G401.6 (cell line): ENCODE measurements around the gene STK11IP.
"Not testable (repeated sequence)": the region's sequence is repeated elsewhere in the genome, so short reads cannot be mapped to it uniquely, and the experiment has no call there.

Source experiments
- FAIRE-seq: peaks from 2 replicates; lab custom pipeline; 2012; peaks lifted over from hg19 to GRCh38; lab: Jason Lieb, UNC

The STK11IP gene

GRCh38 chr2:219636144-219636915 is 38.7 kb downstream of the STK11IP start:
- FAIRE-seq = no peak

- FAIRE-seq = no peak
Observed at GRCh38 chr2:219636941-219637841, 39.5 kb downstream of the STK11IP start.

- no peak for FAIRE-seq
Observed at GRCh38 chr2:219637842-219638185, 40.2 kb downstream of the STK11IP start.

- FAIRE-seq = no peak
Observed at GRCh38 chr2:219638217-219638947, 40.7 kb downstream of the STK11IP start.

GRCh38 chr2:219638948-219639755 is 41.5 kb downstream of the STK11IP start:
- FAIRE-seq = no peak

GRCh38 chr2:219641390-219642068 is 43.9 kb downstream of the STK11IP start:
- no peak for FAIRE-seq

GRCh38 chr2:219642069-219642454 is 44.4 kb downstream of the STK11IP start:
- FAIRE-seq = no peak

GRCh38 chr2:219642465-219643083 is 44.9 kb downstream of the STK11IP start:
- FAIRE-seq = peak; percentile 64

- FAIRE-seq = no peak
Observed at GRCh38 chr2:219643084-219643473, 45.4 kb downstream of the STK11IP start.

GRCh38 chr2:219643788-219644398 is 46.2 kb downstream of the STK11IP start:
- FAIRE-seq = no peak

GRCh38 chr2:219644801-219645480 is 47.3 kb downstream of the STK11IP start:
- no peak for FAIRE-seq

- no peak for FAIRE-seq
Observed at GRCh38 chr2:219645631-219646527, 48.2 kb downstream of the STK11IP start.

- FAIRE-seq = no peak
Observed at GRCh38 chr2:219648176-219648575, 50.5 kb downstream of the STK11IP start.

- no peak for FAIRE-seq
Observed at GRCh38 chr2:219648963-219649362, 51.3 kb downstream of the STK11IP start.

- no peak for FAIRE-seq
Observed at GRCh38 chr2:219650426-219651248, 53.0 kb downstream of the STK11IP start.

GRCh38 chr2:219651656-219652055 is 54.0 kb downstream of the STK11IP start:
- FAIRE-seq = not testable (repeated sequence)

GRCh38 chr2:219656526-219656925 is 58.9 kb downstream of the STK11IP start:
- no peak for FAIRE-seq
